NCI-H510A (cell line): ENCODE data around the gene PIK3R5.

Experiments used
- DNase-seq: peaks from one replicate; lab custom pipeline; 2025; lab: John Stamatoyannopoulos, UW

Gene PIK3R5

DNA sequence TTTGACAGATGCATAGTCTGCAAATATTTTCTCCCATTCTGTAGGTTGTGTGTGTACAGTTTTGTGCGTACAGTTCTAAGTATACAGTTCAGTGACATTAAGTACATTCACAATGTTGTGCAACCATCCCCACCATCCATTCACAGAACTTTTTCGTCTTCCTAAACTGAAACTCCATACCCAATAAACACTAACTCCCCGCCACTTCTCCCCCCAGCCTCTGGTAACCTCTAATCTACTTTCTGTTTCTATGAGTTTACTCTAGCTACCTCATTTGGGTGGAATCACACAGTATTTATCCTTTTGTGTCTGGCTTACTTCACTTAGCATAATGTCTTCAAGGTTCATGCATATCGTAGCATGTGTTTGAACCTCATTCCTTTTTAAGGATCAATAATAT is 14.3 kb downstream of the PIK3R5 start:
- no peak for DNase-seq

DNA sequence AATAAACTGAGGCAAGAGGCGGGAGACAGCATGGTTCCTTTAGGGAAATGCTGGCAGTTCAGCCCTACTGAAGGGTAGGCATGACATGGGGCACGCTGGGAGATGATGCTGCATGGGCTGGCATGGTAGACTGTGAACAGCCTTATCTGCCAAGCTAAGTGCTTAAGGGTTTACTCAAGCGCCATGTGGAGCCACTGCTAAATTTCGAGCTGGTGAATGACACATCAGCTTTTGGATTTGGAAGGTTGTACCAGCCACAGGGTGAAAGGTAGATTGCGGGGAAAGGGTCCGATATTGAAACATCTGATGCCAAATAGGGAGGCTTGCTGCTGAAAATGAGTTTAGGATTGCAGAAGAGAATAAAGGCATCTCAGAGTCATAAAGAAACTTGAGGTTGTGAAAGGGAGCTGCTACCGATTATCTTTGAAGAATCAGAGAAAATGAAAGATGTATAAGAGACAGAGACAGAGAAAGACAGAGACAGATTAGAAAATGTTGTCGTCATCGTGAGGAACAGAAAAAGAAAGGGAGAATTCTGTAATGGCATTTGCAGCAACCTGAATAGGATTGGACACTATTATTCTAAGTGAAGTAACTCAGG is 16.3 kb downstream of the PIK3R5 start:
- no peak for DNase-seq

DNA sequence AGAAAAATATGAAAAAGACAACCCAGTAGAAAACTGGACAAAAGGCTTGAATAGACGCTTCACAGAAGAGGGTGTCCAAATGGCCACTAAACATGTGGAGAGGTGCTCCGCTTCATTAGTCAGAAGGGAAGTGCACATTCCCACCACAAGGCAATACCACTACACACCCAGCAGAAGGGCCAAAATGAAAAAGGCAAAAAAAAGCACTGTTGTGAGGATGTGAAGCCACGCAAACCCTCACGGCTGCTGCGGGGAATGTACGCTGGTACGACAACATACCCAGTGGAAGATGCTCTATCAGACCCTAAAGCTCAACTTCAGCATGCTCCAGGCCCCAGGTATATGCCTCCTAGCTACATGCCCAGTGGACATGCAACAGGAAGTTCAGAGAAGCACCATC is 17.0 kb downstream of the PIK3R5 start:
- no peak for DNase-seq

DNA sequence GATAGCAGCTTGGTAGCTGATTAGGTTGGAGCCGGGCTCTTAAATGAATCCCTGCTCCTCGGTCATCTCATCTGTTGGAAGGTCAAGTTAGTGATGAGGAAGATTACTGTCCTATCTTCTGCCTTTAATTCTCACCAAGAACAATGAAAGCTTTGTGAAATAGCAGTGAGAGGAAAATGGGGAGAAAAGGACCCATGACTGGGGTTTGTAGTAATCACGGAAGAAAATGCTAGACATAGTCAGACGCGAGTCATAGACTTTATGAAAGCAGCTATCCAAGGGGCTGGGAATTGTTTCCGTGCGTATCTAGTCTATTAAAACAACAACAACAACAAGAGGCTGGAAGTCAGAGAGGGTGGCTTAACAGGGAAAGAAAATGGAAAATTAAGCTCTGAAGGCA is 18.3 kb downstream of the PIK3R5 start:
- DNase-seq, result no peak

DNA sequence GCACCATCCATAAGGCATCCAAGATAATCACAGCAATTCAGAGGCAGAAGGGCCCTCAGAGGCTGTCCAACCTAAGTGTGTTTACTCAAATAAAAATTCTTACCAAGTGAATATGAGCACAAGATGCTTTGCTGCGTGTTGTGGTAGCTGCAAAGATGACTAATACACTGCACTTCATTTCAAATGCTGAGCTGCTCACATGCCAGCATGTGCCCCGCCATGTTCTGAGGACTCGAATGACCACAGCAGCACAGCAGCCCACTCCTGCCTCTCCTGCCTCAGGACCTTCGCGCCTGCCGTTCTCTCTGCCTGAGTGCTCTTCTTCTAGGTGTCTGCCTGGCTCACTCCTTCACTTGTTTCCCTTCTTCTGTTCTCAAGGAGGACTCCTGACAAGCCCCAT is 19.0 kb downstream of the PIK3R5 start:
- DNase-seq, result no peak

DNA sequence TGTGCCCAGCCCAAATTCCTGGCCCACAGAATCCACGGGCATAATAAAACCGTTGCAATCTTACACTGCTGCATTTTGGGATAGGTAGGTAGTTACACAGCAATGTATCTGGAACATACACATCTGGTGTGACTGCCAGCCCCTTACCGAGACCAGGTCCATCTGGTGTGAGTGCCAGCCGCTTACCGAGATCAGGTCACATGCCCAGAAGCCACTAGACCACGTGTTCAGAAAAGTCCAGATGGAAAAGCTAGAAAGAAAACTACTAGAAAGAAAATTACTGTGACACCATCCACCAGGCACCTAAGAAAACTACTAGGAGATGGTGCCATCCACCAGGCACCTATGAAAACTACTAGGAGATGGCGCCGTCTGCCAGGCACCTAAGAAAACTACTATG is 19.4 kb downstream of the PIK3R5 start:
- DNase-seq, result no peak

DNA sequence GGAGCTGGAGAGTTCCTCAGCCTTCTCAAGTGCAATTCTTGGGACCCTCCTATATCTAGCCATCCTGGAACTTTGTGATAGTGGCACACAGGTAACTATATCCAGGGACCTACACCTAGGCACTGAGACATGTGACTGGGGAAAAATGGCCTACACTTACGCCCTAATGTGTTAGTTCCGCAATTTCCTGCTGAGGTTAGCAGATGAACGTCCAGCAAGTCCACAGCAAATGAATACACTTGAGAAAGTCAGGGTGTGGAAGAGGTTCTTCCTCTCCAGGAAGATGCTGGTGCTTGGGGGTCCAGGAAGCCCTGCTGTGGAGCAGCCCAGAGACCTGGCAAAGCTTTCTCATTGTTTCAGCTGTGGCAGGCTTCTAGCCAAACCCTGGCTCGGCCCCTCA is 20.8 kb downstream of the PIK3R5 start:
- no peak for DNase-seq

DNA sequence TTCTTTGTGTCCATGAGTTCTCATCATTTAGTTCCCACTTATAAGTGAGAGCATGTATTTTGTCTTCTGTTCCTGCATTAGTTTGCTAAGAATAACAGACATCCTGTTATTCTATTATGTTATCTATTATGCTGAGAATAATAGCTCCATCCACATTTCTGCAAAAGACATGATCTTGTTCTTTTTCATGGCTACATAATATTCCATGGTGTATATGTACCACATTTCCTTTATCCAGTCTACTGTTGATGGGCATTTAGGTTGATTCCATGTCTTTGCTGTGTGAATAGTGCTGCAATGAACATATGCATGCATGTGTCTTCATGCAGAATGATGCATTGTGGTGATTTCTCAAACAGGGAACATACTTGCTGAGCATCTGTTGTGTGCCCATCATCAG is 21.4 kb downstream of the PIK3R5 start:
- no peak for DNase-seq

DNA sequence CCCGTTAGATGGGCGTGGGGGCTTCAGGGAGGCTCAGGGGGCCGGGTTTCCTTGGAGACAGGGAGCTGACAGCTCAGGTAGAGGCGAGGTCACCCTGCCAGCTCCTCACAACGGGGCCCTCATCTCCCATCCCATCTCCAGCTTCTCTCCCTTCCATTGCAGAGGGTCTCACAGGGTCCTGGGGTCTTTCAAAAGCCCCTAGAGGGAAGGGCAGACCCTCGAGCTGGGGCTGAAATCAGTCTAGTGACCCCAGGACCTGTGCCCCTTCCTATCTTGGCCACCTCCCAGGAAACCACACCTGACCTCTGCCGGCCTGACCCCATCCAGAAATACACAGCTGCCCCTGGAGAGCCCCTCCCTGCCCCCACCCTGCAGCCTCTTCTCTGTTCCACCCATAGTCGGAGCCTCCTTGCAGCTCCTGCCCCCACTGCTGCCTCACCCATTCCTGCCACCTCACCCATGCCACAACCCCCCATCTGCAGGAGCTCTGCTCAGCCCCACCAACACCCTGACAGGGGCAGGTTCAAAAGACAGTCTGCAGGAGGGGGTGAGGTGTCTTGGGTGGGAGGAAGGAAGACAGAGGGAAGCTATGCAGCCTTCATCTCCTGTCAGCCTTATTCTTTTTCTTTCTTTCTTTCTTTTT is 23.4 kb downstream of the PIK3R5 start:
- DNase-seq, result no peak

DNA sequence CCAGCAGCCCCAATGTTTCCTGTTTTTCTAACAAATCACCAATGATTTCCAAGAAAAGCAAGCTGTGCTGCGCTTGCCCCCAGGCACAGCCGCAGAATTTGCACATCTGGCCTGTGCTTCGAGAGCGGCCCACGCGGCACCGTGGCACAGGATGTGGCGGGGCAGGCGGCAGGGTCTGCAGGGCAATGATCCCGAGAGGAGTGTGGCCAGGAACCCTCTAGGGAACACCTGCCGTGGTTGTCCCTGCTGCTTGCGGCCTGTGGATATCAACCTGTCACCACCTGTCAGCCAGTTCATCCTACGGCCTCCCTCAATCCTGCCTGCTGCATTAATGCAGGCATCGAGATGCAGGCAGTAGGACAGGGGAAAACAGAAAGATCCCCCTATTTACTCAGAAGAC is 24.0 kb downstream of the PIK3R5 start:
- no peak for DNase-seq

DNA sequence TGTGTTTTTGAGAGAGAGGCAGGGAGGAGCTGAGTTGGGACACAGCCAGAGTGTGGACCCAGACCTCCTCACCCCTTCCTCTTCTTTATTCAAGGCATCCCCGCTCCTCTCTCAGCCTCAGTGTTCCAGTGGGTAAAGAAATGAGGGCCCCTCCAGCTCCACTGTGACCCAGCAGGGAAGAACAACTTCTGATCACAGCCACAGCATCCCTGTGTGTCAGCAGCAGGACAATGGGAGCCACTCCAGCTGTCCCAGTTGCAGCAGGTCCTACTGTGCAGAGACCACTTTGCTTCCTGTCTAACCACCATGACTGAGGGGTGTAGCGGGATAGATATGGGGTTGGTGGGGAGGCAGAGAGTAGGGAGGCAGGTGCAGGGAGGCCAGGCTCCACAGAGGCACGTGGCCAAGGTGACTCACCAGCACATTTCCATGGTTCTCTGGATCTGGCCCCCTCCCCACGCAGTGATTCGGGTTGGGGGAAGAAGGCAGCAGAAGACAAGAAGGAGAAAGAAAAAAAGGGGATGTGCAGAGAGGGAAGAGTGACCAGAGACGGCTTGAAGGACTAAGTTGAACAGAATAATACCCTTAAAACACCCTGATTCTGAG is 24.5 kb downstream of the PIK3R5 start:
- DNase-seq, result no peak

DNA sequence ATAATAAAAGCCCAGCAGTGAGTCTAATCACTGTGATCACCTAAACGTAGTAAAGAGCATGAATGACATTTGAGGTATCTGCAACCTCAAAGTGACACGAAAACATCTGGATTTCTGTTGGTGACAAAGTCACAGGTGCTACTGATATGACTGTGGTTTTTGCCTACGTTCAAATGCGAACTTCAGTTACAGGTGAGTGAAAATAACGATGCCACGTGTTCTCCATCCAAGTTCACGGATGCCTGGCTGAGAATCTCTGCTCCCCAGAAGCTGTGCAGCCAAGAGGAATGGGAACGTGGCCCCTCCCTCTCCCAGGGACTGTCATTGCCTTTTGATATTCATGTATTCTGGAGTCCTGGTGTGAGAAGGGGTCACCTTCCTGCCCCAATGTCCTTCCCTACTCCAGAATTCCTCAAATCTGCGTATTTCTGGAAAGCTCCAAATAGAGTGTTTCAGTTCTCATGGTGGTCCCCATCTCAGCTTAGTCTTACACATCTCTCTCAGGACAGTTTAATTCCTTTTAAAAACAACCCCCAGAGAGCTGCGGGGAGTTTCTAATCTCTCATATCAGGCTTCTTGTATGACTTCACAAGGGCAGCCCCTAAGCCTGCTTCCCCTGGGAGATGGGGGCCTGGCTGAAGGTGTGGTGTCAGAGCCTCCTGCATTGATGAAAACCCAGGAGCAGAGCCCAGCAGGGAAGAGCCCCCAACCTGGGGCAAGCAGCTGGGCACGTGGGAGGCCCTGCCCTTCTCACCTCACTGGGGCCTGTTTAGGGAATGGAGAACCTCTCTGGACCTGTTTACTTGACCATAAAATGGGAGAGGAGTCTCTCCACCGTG is 25.8 kb downstream of the PIK3R5 start:
- DNase-seq, result no peak

DNA sequence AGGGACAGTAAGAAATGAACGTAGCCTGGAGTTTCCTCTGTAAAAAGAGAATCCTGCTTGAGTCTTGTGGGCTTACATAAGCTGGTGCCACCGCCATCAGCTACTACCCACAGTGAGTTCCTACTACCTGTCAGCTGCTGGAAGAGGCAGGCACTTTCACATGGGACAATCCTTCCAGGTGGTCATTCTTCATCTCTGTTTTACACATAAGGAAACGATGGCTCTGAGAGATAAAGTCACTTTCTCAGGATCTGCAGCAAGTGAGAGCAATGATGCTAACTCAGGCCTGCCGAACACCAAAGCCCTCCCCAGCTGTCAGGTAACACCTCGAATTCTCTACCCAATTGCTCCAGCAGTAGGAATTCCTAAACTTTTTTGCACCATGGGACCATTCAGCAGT is 26.6 kb downstream of the PIK3R5 start:
- no peak for DNase-seq

DNA sequence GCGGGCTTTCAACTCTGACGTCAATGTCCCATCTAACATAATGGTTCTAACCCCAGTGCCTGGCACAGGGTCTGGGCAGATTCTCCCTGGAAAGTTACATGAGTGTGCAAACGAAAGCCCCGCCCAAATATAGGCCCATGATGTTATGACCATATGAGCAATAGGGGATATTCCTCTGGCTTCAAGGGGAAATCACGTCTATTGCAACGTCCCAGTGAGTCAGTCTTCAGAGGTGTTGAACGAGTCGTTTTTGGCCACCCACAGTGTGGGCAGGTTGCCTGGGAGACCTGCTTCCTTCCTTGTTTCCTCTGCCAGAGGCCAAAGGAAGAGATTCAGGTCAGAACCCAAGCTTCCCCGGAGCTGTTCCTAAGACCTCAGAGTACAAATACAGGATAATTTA is 30.3 kb downstream of the PIK3R5 start:
- no peak for DNase-seq

DNA sequence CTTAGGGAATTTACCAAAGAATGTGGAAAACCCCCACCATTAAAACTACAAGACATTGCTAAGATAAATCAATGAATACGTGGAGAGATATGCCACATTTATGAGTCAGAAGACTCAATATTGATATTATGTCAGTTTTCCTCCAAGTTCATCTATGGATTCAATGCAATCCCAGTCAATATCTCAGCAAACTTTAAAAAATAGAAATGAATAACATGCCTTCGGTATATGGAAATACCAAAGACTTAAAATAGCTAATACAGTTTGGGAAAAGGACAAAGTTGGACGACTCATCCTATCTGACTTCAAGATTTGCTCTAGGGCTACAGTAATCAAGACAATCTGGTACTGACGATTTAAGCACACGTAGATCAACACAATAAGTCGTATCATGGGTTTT is 31.2 kb downstream of the PIK3R5 start:
- DNase-seq, result no peak

DNA sequence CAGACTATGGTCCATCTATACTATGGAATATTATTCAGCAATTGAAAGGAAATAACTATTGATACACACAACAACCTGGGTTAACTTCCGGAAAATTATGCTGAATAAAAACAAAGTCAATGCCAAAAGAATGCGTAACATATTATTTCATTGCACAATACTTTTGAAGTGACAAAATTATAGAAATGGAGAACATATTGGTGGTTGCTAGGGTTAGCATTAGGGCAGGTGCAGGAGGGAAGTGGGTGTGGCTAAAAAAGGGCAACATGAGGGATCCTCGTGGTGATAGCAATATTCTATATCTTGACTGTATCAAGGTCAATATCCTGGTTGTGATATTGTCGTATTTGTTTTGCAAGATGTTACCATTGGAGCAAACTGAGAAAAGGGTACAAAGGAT is 34.9 kb downstream of the PIK3R5 start:
- no peak for DNase-seq

DNA sequence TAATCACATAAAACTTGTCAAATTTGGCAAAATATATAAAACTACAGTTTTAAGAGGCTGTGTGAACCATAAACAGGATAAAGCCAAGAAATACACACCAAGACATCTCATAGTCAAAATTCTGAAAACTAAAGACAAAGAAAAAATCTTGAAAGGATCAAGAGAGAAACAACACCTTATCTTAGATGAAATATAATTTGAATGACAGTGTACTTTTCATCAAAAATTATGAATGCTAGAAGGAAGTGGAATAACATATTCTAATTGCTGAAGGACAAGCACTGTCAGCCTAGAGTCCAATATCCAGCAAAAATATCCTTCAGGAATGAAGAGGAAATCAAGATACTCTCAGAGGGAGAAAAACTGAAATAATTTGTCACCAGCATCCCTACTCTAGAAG is 37.2 kb downstream of the PIK3R5 start:
- no peak for DNase-seq

DNA sequence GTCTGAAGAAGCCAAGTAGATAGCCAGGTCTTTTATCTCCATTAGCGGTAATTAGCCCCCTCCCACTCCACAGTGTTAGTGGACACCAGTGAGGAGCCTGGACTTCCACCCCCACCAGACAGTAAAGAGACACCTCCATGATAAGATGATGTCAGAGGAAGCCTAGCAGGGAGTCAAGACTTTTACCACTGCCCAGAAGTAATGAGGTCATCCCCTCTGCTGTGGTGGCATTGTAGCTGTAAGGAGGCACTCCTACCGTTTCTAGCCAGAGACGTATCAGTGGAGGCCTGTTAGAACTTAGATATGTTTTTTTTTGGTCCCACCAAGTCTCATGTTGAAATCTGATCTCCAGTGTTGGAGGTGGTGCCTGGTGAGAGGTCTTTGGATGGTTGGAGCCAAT is 38.1 kb downstream of the PIK3R5 start:
- DNase-seq, result no peak

DNA sequence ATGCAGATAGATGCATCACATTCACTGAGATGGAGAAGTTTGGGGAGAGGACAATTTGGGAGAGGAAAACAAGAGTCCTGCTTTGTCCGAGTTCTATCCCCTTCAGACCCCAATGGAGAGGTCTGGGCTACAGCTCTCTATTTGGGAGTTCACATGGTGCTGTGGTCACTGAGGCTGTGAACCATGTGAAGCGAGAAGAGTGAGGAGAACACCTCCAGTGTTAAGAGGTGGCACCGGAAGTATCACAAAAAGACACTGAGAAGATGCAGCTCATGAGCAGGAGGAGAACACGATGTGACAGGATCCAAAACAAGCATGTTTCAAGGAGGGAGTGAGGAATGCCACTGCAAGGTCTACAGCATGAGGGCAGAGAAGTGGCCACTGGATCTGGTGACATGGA is 39.7 kb downstream of the PIK3R5 start:
- no peak for DNase-seq

DNA sequence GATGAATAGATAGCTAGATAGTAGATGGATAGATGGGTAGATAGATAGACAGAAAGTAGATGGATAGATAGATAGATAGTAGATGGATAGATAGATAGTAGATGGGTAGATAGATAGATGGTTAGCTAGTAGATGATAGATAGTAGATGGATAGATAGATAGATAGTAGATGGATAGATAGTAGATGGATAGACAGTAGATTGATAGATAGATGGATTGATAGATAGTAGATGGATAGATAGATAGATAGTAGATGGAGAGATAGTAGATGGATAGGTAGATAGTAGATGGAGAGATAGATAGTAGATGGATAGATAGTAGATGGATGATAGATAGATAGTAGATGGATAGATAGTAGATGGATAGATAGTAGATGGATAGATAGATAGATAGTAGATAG is 40.4 kb downstream of the PIK3R5 start:
- DNase-seq, result no peak

DNA sequence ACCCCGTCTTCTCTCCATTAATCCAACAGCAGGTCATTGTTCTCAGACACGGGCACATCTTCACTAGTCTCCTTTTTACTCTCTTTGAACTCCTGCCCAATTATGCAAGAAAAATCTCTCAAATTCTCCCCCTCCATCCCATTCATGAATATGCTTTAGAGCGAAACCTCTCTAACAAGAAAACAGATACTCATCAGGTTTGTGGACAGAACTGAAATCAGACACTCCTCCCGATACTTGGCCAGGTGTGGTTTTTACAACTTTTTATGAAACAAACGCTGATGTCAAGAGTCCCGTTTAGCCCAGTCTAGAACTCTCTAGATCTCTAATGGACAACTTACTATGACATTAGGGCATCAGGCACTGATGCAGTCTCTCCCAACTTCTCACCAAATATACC is 40.9 kb downstream of the PIK3R5 start:
- no peak for DNase-seq

DNA sequence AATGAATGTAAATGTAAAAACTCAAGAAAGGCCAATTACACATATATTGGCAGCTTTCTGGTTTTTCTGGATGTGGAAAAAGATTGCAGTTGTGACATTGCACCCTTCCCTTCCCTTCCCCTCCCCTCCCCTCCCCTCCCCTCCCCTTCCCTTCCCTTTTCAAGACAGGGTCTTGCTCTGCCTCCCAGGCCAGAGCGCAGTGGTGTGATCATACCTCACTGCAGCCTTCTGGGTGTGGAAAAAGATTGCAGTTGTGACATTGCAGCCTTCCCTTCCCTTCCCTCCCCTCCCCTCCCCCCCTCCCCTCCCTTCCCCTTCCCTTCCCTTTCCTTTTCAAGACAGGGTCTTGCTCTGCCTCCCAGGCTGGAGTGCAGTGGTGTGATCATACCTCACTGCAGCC is 41.7 kb downstream of the PIK3R5 start:
- DNase-seq, result no peak

DNA sequence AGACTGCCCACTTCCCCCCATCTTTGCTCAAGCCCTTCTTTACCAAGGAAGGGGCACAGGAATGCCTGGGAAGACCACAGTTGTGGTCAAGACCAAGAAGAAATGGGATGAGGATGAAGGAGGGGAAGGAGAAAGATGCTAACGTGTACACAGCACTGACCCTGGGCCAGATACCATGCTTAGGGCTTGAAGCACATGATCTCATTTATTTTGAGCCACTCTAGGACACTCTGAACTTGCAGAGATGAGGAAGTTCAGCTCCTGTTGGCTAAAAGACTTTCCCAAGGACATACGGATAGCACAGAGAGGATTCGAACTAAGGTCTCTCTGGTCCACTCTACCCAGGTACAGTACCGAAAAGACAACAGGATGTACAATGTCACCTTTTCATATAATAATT is 42.6 kb downstream of the PIK3R5 start:
- DNase-seq, result no peak
